CD14-positive monocyte (primary cell): ENCODE measurements around the gene RYR3. TPM values are rescaled to one million over a fixed set of nuclear protein-coding genes. Genes with fewer than 3 reads are reported as not detected.

ENCODE experiments used
- DNase-seq, 3 donors: peaks; one replicate each; pipeline ENCODE4 v3.0.0-alpha.2; 2011 to 2022
- H2AFZ ChIP-seq: 2 replicates; pipeline ENCODE4 v1.6.0; 2012; ENCODE audit warnings: mild to moderate bottlenecking, low read depth, low read length, inconsistent platforms; ENCODE audit not compliant: insufficient read depth, poor library complexity, severe bottlenecking
- H3K27ac ChIP-seq, 2 donors: 1 replicate in 1 of 2; 2 replicates in 1 of 2; pipeline ENCODE4 v1.5.1; 2012 to 2013; ENCODE audit warnings: low read length in 2 of 2, control low read depth in 1 of 2, inconsistent platforms in 1 of 2, low read depth in 1 of 2, mild to moderate bottlenecking in 1 of 2
- H3K27me3 ChIP-seq, 2 donors: one replicate each; pipeline versions ENCODE4 v1.6.0 to v1.6.1; 2011 to 2013; ENCODE audit warnings: low read length in 2 of 2; ENCODE audit not compliant: control insufficient read depth in 2 of 2, insufficient read depth in 2 of 2
- H3K36me3 ChIP-seq, 2 donors: replicated peaks in 1 of 2; 1 replicate in 1 of 2; 2 replicates in 1 of 2; pipeline versions ENCODE4 v1.5.1 to v1.6.1; 2012 to 2013; ENCODE audit warnings: low read length in 2 of 2, control low read depth in 1 of 2, inconsistent platforms in 1 of 2, mild to moderate bottlenecking in 1 of 2; ENCODE audit not compliant: insufficient read depth in 2 of 2, control insufficient read depth in 1 of 2
- H3K4me1 ChIP-seq, 2 donors: 1 replicate in 1 of 2; 2 replicates in 1 of 2; pipeline versions ENCODE4 v1.5.1 to v1.6.1; 2012 to 2013; ENCODE audit warnings: low read length in 2 of 2, control low read depth in 1 of 2, inconsistent platforms in 1 of 2, mild to moderate bottlenecking in 1 of 2, moderate library complexity in 1 of 2; ENCODE audit not compliant: insufficient read depth in 2 of 2, control insufficient read depth in 1 of 2
- H3K4me2 ChIP-seq: replicated peaks from 2 replicates; pipeline ENCODE3; 2012; ENCODE audit warnings: low read length, moderate library complexity, mild to moderate bottlenecking; ENCODE audit not compliant: poor library complexity, severe bottlenecking; ENCODE audit errors: extremely low read depth
- H3K4me3 ChIP-seq, 3 experiments: fragments of 200-600 bp in 1 of 3; sonication (generic) in 1 of 3; replicated peaks in 1 of 3; 1 replicate in 2 of 3; 2 replicates in 1 of 3; pipeline ENCODE4 v1.5.1; 2011 to 2013; ENCODE audit warnings: low read length in 3 of 3, mild to moderate bottlenecking in 3 of 3, control low read depth in 2 of 3, low read depth in 2 of 3, inconsistent platforms in 1 of 3, moderate library complexity in 1 of 3
- H3K79me2 ChIP-seq: 2 replicates; pipeline ENCODE4 v1.6.0; 2012; ENCODE audit warnings: mild to moderate bottlenecking, control low read depth, inconsistent platforms, low read length, moderate library complexity; ENCODE audit not compliant: insufficient read depth
- H3K9ac ChIP-seq: 2 replicates; pipeline ENCODE4 v1.6.0; 2017; ENCODE audit warnings: low read length, mild to moderate bottlenecking; ENCODE audit not compliant: insufficient read depth, poor library complexity, severe bottlenecking
- H3K9me3 ChIP-seq, 2 donors: replicated peaks in 1 of 2; 1 replicate in 1 of 2; 2 replicates in 1 of 2; pipeline versions ENCODE4 v1.5.1 to v1.6.1; 2012 to 2013; ENCODE audit warnings: low read length in 2 of 2, control low read depth in 1 of 2; ENCODE audit not compliant: control insufficient read depth in 1 of 2, insufficient read depth in 1 of 2
- H4K20me1 ChIP-seq: 2 replicates; pipeline ENCODE4 v1.6.0; 2012; ENCODE audit warnings: mild to moderate bottlenecking, low read length, control low read depth, moderate library complexity; ENCODE audit not compliant: insufficient read depth
- H3K27ac Mint-ChIP-seq, 7 donors: one replicate each; pipeline ENCODE4 v1.8.0; 2020; ENCODE audit warnings: mild to moderate bottlenecking in 7 of 7, mixed read lengths in 7 of 7, moderate library complexity in 6 of 7, inconsistent platforms in 2 of 7
- H3K27me3 Mint-ChIP-seq, 3 donors: one replicate each; pipeline ENCODE4 v1.8.0; 2021 to 2022; ENCODE audit warnings: low read depth in 3 of 3, mild to moderate bottlenecking in 3 of 3, mixed read lengths in 3 of 3, moderate library complexity in 3 of 3, inconsistent platforms in 1 of 3
- H3K36me3 Mint-ChIP-seq, 2 donors: one replicate each; pipeline ENCODE4 v1.8.0; 2020; ENCODE audit warnings: mixed read lengths in 2 of 2, inconsistent platforms in 1 of 2, mild to moderate bottlenecking in 1 of 2
- H3K4me1 Mint-ChIP-seq: one replicate; pipeline ENCODE4 v1.8.0; 2020; ENCODE audit warnings: mild to moderate bottlenecking, mixed read lengths
- H3K4me3 Mint-ChIP-seq, 2 donors: one replicate each; pipeline ENCODE4 v1.8.0; 2020; ENCODE audit warnings: mild to moderate bottlenecking in 2 of 2, mixed read lengths in 2 of 2, moderate library complexity in 1 of 2
- H3K9me3 Mint-ChIP-seq, 7 donors: one replicate each; pipeline ENCODE4 v1.8.0; 2020 to 2022; ENCODE audit warnings: mixed read lengths in 7 of 7, mild to moderate bottlenecking in 6 of 7, moderate library complexity in 6 of 7, inconsistent platforms in 2 of 7
- WGBS: methylation state at CpG from one replicate; pipeline ENCODE4 v1.1.5; 2013; ENCODE audit warnings: missing lambda C conversion rate; ENCODE audit not compliant: insufficient coverage; 5-methylcytosine and 5-hydroxymethylcytosine counted together
- intact Hi-C, 2 donors: fragments of 100-400 bp; cut with micrococcal nuclease; formaldehyde crosslinking; loops; one replicate each; pipeline versions ENCODE4 v1.15.0 to v1.15.1; 2023
- polyA plus RNA-seq, 3 donors: library from polyadenylated mRNA; depleted of rRNA in 1 of 3; unstranded in 2 of 3; stranded (reverse) in 1 of 3; fragments of 300-500 nt in 2 of 3; fragments of >200 nt in 1 of 3; fragmentation: Illumina TruSeq in 2 of 3; gene quantifications; 1 replicate in 2 of 3; 2 replicates in 1 of 3; pipeline ENCODE4 v1.2.3, GENCODE V29; 2012 to 2021
- TF ChIP-seq, protein P1 (sequence below): fragments of 200-600 bp; IDR thresholded peaks from one replicate; pipeline ENCODE4 v1.8.0; 2022; ENCODE audit warnings: antibody characterized with exemption, mild to moderate bottlenecking

The RYR3 gene
- polyA plus RNA-seq, 3 donors = not detected

DNA sequence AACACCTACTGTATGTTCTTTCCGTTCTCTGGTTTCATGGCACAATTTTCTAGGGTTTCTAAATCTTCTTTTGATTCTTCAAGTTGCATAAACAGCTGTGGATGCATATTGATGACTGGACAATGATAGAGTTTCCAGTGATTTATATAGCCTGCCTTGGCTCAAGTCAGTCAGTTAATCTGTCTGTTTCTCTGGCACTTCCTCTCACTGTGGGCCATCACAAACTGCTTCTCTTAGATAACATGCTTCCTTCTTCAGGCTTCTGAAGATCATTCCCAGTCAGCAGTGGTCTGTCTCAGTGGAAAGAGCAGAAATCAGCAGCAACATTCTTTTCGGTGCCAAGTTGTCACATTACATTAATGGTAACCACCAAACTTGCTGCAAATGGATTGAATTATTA, 207.2 kb downstream of the RYR3 start:
- Histone ChIP-seq H3K27me3 (no peaks in the 10 kb centered on the region), H3K4me1 (no peaks in the 10 kb centered on the region), H2AFZ (no peak overlapping the region), H3K9me3 (no peaks in the 10 kb centered on the region), H3K79me2 (no peaks in the 10 kb centered on the region), H3K36me3 (no peaks in the 10 kb centered on the region), H3K27ac (no peak overlapping the region), H3K9ac (no peak overlapping the region), H4K20me1 (no peaks in the 10 kb centered on the region), H3K4me3 (no peak overlapping the region), H3K4me2 (no peak overlapping the region)
- Mint-ChIP-seq H3K4me1 (no peaks in the 10 kb centered on the region), H3K9me3 (peaks cover 0 to 8% (median 0%) of the 10 kb centered on the region in 7 donors), H3K4me3 (no peak overlapping the region), H3K27me3 (no peaks in the 10 kb centered on the region), H3K36me3 (no peaks in the 10 kb centered on the region), H3K27ac (no peak overlapping the region)
- 100% methylated on average over 1 of the region's 2 CpGs for WGBS
- DNase-seq = no peak
- intact Hi-C loops = no loop called here
- TF ChIP-seq, protein P1, sequence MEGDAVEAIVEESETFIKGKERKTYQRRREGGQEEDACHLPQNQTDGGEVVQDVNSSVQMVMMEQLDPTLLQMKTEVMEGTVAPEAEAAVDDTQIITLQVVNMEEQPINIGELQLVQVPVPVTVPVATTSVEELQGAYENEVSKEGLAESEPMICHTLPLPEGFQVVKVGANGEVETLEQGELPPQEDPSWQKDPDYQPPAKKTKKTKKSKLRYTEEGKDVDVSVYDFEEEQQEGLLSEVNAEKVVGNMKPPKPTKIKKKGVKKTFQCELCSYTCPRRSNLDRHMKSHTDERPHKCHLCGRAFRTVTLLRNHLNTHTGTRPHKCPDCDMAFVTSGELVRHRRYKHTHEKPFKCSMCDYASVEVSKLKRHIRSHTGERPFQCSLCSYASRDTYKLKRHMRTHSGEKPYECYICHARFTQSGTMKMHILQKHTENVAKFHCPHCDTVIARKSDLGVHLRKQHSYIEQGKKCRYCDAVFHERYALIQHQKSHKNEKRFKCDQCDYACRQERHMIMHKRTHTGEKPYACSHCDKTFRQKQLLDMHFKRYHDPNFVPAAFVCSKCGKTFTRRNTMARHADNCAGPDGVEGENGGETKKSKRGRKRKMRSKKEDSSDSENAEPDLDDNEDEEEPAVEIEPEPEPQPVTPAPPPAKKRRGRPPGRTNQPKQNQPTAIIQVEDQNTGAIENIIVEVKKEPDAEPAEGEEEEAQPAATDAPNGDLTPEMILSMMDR = no peak

DNA sequence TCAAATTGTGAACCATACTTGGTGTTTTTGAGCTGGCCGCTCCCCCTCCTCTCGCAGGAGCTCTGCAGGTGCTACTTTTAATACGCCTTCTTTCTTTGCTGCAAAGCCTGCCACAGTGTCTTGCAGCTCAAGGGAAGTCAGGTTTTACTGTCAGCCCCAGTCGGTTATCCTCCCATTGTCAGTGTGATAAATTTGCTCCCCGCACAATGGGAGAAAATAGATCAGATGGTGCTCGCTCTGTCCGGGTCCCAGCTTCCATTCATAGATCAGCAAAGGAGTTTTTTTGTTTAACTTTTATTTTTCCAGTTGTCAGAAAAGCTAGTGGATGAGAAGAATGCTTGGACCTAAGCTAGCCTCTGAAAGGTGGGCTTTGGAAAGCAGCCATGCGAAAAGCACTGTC, 207.7 kb downstream of the RYR3 start:
- no peak for DNase-seq
- 88% methylated on average over 4 of the region's 8 CpGs for WGBS
- Histone ChIP-seq H3K36me3 (no peaks in the 10 kb centered on the region), H3K9me3 (no peaks in the 10 kb centered on the region), H3K4me1 (no peaks in the 10 kb centered on the region), H3K79me2 (no peaks in the 10 kb centered on the region), H3K4me3 (no peak overlapping the region), H3K27me3 (no peaks in the 10 kb centered on the region), H3K27ac (no peak overlapping the region), H3K4me2 (no peak overlapping the region), H4K20me1 (no peaks in the 10 kb centered on the region), H2AFZ (no peak overlapping the region), H3K9ac (no peak overlapping the region)
- Mint-ChIP-seq H3K27ac (no peak overlapping the region), H3K4me3 (no peak overlapping the region), H3K9me3 (peaks cover 0 to 11% (median 2%) of the 10 kb centered on the region in 7 donors), H3K4me1 (no peaks in the 10 kb centered on the region), H3K36me3 (no peaks in the 10 kb centered on the region), H3K27me3 (no peaks in the 10 kb centered on the region)
- intact Hi-C loops = no loop called here
- TF ChIP-seq, protein P1 = no peak
